Thyroid gland (tissue), 4 donors: ENCODE data around the gene SPATS2L.

Source experiments
- CTCF ChIP-seq, 6 experiments: fragments of 200-600 bp in 3 of 6; fragments of 450-650 bp in 3 of 6; sonication (generic) in 3 of 6; IDR thresholded peaks; one replicate each; pipeline ENCODE4 v1.5.1; 2016 to 2019; ENCODE audit warnings: antibody characterized with exemption in 6 of 6, mild to moderate bottlenecking in 2 of 6, inconsistent platforms in 1 of 6, moderate library complexity in 1 of 6
- POLR2A ChIP-seq, 2 donors: fragments of 450-650 bp; IDR thresholded peaks; one replicate each; pipeline ENCODE4 v1.6.1; 2017; ENCODE audit warnings: antibody characterized with exemption in 2 of 2, mild to moderate bottlenecking in 2 of 2, moderate library complexity in 1 of 2

GRCh38 chr2:200496696-200497095 lies 190.2 kb downstream of the SPATS2L start:
- no peak for TF ChIP-seq POLR2A (IDR thresholded peaks at IDR 0.05)
- no peak for TF ChIP-seq CTCF (IDR thresholded peaks at IDR 0.05)
